ENCODE data around the gene XKR3.
"Not testable (repeated sequence)": the region's sequence is repeated elsewhere in the genome, so short reads cannot be mapped to it uniquely, and the experiment has no call there.

XKR3 gene

GRCh38 chr22:16734271-16734670 lies 90.9 kb downstream of the XKR3 start:
- DNase-seq, result not testable (repeated sequence)

Data from SHP77 treated with DMSO at 0.1 percent for 48 hours (cell line).